Measurements from ENCODE around the gene TAAR2.
"Not testable (repeated sequence)": the region's sequence is repeated elsewhere in the genome, so short reads cannot be mapped to it uniquely, and the experiment has no call there.

Gene TAAR2

DNA sequence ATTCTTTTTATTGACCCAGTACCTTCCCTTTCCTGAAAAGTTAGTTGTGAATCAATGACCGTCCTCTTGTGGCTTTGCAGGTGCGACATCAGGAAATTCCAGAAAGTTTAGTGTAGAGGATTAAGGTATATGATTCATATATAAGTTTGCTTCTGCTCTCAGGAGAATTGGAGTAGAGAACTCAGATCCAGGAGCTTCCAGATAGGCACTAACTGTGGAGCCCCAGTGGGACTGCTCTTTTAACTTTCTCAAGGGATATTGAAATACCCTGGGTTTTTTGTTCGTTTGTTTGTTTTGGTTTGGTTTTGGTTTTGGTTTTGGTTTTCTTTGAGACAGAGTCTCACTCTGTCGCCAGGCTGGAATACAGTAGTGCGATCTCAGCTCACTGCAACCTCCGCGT lies 9.5 kb downstream of the TAAR2 start:
- in situ Hi-C loops (cut with HindIII; ENCODE audit: low sequenced_read_pairs): no loop called here

DNA sequence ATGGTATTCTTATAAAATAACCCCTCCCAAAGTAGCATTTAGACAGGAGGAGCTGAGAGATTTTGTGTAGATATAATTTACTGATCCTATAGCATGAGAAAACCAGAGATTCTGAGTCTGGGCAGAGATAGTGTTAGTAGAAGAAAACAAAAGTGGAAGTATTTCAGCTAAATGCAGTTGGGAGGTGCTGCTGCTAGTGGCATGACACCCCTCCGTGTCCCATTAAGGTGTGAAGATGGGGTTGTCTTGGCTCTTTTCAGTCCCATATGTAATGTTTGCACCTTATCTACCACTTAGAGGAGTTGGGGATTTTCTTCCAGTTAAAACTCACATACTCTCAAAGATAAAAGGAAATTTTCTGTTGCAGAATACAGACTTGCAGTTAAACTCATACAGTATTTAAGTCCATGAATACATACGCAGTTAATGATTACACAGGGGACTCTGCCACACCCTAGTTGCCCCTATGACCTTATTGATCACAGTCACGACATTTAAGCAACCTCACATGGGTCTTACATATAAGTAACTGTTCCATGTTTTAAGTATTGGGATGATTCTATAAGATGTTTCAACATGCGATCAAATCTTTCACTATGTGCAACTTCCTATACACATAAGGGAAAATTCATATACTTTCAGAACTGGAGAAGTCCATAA lies 11.5 kb downstream of the TAAR2 start:
- in situ Hi-C loops (cut with HindIII; ENCODE audit: low sequenced_read_pairs): no loop called here

DNA sequence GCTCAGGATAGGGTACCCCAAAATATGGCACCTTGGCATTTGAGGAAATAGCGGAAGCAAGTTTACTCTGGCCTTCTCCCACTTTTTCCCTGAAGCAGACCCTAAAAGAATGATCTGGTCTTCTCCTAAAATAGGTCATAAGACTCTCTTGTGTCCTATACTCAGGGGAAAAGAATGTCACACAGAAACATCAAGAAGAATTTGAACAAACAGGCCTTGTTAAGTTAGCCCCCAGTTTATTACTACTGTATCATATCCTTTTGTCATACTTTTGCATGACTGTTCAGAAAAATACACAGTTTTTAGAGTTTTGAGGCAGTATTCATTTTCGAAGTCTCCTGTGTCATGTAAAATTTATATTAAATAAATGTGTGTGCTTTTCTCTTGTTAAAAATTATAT lies 12.5 kb downstream of the TAAR2 start:
- in situ Hi-C loops (cut with HindIII; ENCODE audit: low sequenced_read_pairs): no loop called here

DNA sequence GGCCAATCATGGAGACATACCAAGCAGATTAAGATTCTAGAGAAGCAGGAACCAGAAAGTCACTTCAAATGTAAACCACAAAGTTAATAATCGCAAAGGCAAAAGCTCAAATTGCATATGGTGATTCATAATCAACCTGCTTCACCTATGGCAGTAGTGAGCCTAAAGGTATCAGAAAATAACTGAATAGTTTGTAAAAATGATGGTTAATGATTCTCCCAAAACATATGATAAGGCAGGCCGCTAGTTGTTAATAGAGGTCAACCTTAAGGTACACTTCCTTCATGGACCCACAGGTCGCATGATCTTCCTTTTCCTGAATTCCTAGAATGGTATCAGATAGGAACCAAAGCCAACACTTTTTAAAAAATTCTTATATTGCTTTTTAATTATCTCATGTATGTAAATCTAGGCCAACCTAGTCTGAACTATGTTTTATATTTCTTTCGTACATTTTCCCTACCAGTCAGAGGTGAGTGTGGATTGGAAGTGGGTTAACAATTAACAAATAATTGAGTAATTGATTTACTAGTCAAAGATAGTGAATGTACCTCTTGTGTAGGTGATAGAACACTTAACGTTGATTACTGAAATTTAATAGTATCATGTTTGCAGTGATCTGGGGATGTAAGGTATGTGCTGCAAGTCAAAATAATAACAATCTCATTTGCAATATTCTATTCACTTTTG lies 16.4 kb downstream of the TAAR2 start:
- in situ Hi-C loops (cut with HindIII; ENCODE audit: low sequenced_read_pairs): no loop called here

DNA sequence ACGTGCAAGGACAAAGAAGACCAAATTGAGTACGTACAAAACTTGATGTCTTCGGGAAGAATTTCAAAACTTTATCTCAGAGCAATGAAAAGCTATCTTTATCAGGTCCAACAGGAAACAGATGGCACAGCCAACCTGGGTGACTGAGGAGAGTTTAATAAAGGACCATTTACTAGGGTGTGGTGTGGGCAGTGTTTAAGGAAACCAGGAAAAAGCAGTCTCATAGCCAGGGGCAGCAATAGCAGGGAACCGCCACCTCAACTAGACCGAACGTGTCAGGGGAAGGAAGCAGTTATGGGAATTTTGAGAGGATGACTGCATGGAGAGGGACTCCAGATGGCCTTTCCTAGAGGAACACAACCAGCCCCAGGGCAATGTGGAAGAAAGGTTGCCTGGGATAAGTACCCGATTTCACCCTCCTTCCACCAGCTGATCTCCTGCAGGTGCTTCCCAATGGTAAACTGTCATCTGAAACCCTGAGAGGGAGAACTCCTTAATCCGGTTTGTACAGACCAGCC lies 19.4 kb downstream of the TAAR2 start:
- in situ Hi-C loops (cut with HindIII; ENCODE audit: low sequenced_read_pairs): no loop called here

DNA sequence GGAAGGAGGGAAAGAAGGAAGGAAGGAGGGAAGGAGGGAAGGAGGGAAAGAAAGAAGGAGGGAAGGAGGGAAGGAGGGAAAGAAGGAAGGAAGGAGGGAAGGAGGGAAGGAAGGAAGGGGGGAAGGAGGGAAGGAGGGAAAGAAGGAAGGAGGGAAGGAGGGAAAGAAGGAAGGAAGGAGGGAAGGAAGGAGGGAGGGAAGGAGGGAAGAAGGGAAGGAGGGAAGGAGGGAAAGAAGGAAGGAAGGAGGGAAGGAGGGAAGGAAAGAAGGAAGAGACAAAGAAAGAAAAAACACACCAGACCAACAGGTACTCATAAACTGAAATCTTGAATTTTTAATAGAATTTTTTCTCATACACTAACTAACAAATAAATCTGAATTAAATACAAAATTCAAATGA lies 23.2 kb downstream of the TAAR2 start:
- in situ Hi-C loops (cut with HindIII; ENCODE audit: low sequenced_read_pairs): not testable (repeated sequence)

DNA sequence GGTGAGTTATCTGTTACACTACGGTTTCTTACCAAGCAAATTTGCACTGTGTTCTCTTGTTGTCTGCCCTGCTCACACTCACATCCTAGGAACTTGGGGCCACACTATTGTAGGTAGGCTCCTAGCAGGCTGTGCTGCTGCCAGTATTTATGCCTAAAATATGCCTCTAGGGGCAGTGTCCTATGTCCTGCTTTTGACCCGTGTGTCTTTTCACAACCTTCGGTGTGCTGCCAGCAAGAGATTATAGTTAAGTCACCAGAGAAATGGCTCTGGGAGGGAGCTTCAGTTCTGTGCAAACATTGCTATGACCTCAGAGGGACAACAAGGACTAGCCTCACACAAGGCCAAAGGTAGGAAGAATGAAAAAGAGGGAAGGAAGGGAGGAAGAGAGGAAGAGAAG lies 25.6 kb downstream of the TAAR2 start:
- in situ Hi-C loops (cut with HindIII; ENCODE audit: low sequenced_read_pairs): no loop called here

DNA sequence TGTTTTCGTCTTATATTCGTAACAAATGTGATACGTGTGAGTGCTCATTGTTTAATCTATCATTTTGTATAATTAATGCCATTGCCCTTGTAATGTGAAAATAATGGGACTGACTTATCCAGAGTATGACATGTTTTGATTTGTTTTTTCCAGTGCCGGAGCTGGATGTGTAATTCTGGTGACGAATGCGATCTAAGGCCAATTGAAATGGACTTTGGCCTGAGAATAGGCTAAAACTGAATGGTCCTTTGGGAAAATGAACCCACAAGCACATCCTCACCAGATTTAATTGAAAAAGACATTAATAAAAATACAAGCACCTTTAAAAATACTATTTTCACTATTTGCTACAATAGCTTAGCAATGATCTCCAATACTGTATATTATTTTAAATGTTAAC lies 27.9 kb downstream of the TAAR2 start:
- in situ Hi-C loops (cut with HindIII; ENCODE audit: low sequenced_read_pairs): no loop called here

DNA sequence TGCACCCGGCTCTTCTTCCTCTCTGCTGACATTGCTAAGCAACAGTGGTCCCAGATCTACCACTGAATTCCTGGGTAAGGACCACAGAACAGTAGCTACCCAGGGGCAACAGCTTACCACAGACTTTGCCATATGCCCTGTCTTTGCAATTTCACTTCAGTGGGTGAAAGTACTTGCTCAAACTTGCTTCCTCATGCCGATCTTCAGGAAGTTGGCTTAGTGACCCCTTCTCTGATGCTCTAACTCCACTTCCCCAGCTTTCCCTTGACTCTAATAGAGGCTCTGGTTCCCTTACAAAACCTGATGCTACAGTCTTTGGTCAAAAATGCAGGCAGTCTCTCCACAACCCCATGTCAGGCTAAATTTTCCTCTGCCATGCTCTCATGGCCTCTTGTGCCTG lies 31.2 kb downstream of the TAAR2 start:
- in situ Hi-C loops (cut with HindIII; ENCODE audit: low sequenced_read_pairs): no loop called here

DNA sequence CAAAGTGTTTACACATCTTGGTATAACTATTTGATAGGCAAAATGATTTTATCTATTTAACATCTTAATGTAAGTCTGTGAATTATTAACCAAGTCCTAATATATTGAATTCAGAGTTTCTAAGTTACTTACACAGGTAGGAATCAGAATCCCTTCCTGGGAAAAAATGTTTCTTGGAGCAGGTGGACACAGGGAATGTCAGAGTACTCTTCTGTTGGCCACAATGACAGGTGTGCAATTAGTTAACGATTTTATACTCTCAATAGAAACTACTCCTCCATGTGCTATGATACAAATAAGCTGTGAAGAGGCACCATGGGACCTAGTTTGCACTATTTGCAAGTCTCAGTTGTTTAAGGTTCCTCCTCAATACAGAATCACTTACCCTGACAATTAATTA lies 33.7 kb downstream of the TAAR2 start:
- in situ Hi-C loops (cut with HindIII; ENCODE audit: low sequenced_read_pairs): no loop called here

DNA sequence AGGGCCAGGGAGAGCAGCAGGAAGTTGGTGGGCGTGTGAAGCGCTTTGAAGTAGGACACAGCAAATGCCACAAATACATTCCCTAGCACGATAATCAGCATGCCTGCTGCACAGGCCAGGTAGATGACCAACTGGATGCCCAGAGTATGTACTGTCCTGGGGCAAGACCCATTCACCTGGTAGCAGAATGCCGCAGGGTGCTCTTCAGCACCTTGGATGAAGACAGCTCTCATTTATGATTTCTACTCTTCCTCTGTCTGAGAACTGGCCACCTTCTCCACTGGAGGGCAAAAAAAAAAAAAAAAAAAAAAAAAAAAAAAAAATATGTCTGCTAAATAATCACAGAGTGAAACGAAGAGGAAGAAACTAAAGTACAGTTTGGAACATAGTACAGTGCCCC lies 34.6 kb downstream of the TAAR2 start, which contains the start of gene TAAR5:
Gene TAAR5 (minus strand): TSS at position 288 of the 400 bp plus-strand sequence. CDS start 55 bp downstream, at position 233.
- in situ Hi-C loops (cut with HindIII; ENCODE audit: low sequenced_read_pairs): no loop called here

DNA sequence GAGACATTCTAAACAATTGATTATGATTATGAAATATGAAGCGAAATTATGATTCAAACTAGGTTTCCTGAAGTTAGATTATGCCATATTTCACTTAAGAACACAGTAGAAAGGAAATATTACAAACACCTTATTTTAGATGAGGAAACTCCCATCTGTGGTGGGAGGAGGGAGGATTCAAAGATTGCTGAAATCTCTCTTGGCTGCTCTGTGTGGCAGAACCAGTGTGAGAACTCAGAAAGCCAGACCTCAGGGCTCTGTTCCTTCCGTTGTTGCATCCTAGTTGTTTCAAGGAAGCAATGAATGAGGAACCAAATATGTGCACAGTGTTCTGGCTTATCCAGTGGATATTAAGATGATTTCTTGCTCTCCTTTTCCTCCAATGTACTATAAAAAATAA lies 36.7 kb downstream of the TAAR2 start:
- in situ Hi-C loops (cut with HindIII; ENCODE audit: low sequenced_read_pairs): no loop called here

DNA sequence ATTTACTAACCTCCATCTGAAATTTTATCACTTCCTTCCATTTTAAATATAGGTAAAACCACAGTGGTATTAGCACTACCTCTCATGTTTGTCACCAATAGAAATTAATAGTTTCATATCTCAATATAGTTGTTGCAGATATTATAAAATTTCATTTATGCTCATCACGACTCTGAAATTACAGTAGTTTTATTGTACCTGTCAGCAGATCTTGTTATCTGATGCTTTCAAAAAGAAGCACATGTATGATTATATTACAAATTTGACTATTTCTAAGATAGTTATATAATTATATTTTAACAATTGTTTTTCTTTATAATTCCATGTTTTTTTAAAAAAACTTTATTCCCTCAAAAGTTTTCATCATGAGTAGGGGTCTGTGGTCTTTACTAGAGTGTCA lies 39.4 kb downstream of the TAAR2 start:
- in situ Hi-C loops (cut with HindIII; ENCODE audit: low sequenced_read_pairs): no loop called here

DNA sequence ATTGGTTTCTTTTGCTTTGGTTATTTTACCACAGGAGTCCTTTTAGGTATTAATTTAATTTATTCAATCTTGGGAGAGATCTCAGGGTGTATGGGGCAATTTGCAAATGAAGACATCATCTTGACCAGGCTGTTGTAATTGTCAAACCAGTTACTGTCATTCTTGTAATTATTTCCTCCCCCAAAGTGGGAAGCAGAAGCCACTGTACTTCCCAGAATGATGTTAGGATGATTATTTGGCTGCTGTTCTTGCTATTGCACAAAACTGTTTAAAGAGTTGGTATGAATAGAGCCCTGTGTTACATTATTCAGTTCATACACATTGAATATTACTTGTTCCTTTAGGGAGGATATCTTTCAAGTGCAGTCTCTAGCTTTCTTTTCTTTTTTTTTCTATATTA lies 52.3 kb downstream of the TAAR2 start:
- in situ Hi-C loops (cut with HindIII; ENCODE audit: low sequenced_read_pairs): no loop called here

DNA sequence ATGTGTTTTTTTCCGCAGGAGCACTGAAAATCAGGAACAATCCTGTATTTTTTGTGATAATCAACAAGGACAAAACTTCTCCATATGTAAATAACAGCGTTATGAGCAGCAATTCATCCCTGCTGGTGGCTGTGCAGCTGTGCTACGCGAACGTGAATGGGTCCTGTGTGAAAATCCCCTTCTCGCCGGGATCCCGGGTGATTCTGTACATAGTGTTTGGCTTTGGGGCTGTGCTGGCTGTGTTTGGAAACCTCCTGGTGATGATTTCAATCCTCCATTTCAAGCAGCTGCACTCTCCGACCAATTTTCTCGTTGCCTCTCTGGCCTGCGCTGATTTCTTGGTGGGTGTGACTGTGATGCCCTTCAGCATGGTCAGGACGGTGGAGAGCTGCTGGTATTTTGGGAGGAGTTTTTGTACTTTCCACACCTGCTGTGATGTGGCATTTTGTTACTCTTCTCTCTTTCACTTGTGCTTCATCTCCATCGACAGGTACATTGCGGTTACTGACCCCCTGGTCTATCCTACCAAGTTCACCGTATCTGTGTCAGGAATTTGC lies 53.8 kb downstream of the TAAR2 start, which contains the start of gene TAAR6:
Gene TAAR6 (plus strand): TSS at position 102 of the 557 bp plus-strand sequence. CDS start 0 bp downstream, at position 102.
- in situ Hi-C loops (cut with HindIII; ENCODE audit: low sequenced_read_pairs): no loop called here

DNA sequence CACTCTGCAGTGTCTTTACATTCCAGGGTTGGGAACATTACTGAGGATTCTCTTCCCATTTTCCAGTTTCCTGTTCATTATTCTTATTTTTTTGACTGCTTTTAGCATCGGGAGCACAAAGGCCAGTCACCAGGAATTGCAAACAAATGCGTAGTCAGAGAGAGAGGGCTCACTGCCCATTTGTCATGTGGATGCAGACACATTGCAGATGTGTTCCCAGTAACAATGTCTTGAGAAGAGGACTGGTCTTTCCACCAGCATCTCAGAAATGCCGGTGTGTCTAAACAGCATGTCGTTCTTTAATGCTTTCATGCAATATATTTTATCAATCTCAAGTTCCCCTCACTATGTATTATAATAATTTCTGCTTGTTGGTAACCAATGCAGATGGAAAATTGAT lies 54.9 kb downstream of the TAAR2 start:
- in situ Hi-C loops (cut with HindIII; ENCODE audit: low sequenced_read_pairs): no loop called here

DNA sequence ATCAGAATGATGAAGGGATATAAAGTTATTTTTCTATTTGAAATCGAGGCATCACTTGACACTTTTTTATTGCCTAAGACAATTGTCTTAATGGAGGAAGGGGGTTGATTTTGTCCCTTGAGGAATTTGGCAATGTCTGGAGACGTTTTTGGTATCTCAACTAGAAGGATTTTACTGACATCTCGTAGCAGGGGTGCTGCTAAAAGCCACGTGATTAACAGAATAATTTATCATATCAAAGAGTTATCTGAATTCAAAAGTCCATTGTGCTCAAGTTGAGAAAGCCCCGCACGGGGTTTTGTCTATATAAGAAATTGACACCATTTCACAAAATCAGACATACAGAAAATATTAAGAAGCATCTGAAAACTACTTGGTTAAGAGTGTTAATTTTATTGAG lies 55.5 kb downstream of the TAAR2 start:
- in situ Hi-C loops (cut with HindIII; ENCODE audit: low sequenced_read_pairs): no loop called here

DNA sequence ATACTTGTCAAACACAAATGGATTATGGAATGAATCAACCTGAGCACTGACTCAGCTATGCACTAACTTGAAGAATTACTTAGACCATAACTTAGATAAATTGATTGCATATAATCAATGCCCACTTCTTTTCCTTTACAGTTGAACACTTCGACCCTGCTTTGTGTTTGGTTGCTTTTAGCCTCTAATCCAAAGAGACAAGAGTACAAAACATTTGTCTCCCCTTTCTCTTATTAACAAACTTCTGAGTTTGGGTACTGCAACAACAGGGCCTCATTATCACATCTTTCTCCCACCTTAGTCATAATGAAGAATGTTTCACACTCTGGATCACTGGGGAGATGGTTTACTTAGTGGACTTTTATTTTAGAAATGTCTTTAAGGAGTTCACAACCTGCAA lies 56.5 kb downstream of the TAAR2 start:
- in situ Hi-C loops (cut with HindIII; ENCODE audit: low sequenced_read_pairs): no loop called here
